Fibroblast of peridontal ligament (primary cell): Measurements from ENCODE around the gene CETN2.
"Not testable (repeated sequence)": the region's sequence is repeated elsewhere in the genome, so short reads cannot be mapped to it uniquely, and the experiment has no call there.

Source experiments
- DNase-seq: peaks from one replicate; pipeline ENCODE4 v3.0.0-alpha.2; 2010; ENCODE audit errors: extremely low read depth

Gene CETN2

GRCh38 chrX:152832520-152832919, 2.0 kb upstream of the CETN2 start:
- DNase-seq, result no peak

GRCh38 chrX:152831391-152831790, 834 bp upstream of the CETN2 start:
- no peak for DNase-seq

GRCh38 chrX:152824841-152825374, 5.6 kb downstream of the CETN2 start:
- no peak for DNase-seq

GRCh38 chrX:152823657-152824056, 6.9 kb downstream of the CETN2 start:
- DNase-seq, result no peak

GRCh38 chrX:152822383-152823086, 8.0 kb downstream of the CETN2 start:
- DNase-seq, result peak; percentile 11

- DNase-seq, result peak; percentile 11
Observed at GRCh38 chrX:152821145-152821765, 9.3 kb downstream of the CETN2 start.

- peak; percentile 39 for DNase-seq
Observed at GRCh38 chrX:152819732-152820131, 10.8 kb downstream of the CETN2 start.

GRCh38 chrX:152819266-152819665, 11.3 kb downstream of the CETN2 start:
- peak; percentile 2 for DNase-seq

- no peak for DNase-seq
Observed at GRCh38 chrX:152818356-152818755, 12.2 kb downstream of the CETN2 start.

- DNase-seq, result peak; percentile 55
Observed at GRCh38 chrX:152817078-152817764, 13.3 kb downstream of the CETN2 start.

GRCh38 chrX:152814048-152814447, 16.5 kb downstream of the CETN2 start:
- no peak for DNase-seq

GRCh38 chrX:152813206-152813605, 17.4 kb downstream of the CETN2 start:
- DNase-seq, result no peak

- DNase-seq, result no peak
Observed at GRCh38 chrX:152810403-152810802, 20.2 kb downstream of the CETN2 start.

GRCh38 chrX:152806035-152806434, 24.5 kb downstream of the CETN2 start:
- no peak for DNase-seq

GRCh38 chrX:152798945-152799344, 31.6 kb downstream of the CETN2 start:
- no peak for DNase-seq

- DNase-seq, result not testable (repeated sequence)
Observed at GRCh38 chrX:152787062-152787461, 43.5 kb downstream of the CETN2 start.
